Ovary (tissue), 9 donors: ENCODE measurements around the gene PRDX6. TPM values are rescaled to one million over a fixed set of nuclear protein-coding genes. Genes with fewer than 3 reads are reported as not detected.

Experiments
- DNase-seq, 5 donors: peaks; one replicate each; pipeline ENCODE4 v3.0.0-alpha.2; 2019 to 2020
- H3K27ac ChIP-seq, 2 donors: fragments of 200-600 bp; one replicate each; pipeline versions ENCODE4 v1.5.1 to v1.8.0; 2019 to 2022
- H3K27me3 ChIP-seq: fragments of 200-600 bp; one replicate; pipeline ENCODE4 v1.8.0; 2022
- H3K36me3 ChIP-seq: fragments of 200-600 bp; sonication (generic); one replicate; pipeline ENCODE4 v1.5.1; 2019
- H3K4me1 ChIP-seq: one replicate; pipeline ENCODE4 v1.8.1; 2013; ENCODE audit warnings: mild to moderate bottlenecking, moderate library complexity; ENCODE audit not compliant: insufficient read depth
- H3K4me3 ChIP-seq: fragments of 200-600 bp; sonication (generic); one replicate; pipeline ENCODE4 v1.5.1; 2017
- H3K9me3 ChIP-seq, 2 donors: fragments of 200-600 bp in 1 of 2; sonication (generic) in 1 of 2; one replicate each; pipeline versions ENCODE4 v1.5.1 to v1.8.1; 2013 to 2019; ENCODE audit warnings: mild to moderate bottlenecking in 1 of 2, moderate library complexity in 1 of 2
- CTCF ChIP-seq, 3 donors: fragments of 450-650 bp in 2 of 3; fragments of 200-600 bp in 1 of 3; IDR thresholded peaks; one replicate each; pipeline versions ENCODE4 v1.5.1 to v1.8.0; 2016 to 2022; ENCODE audit warnings: antibody characterized with exemption in 3 of 3, mild to moderate bottlenecking in 1 of 3
- EP300 ChIP-seq: sonication (generic); formaldehyde crosslinking; IDR thresholded peaks from one replicate; pipeline ENCODE4 v1.6.1; 2017; ENCODE audit warnings: antibody characterized with exemption
- POLR2A ChIP-seq: fragments of 450-650 bp; IDR thresholded peaks from one replicate; pipeline ENCODE4 v1.6.1; 2017; ENCODE audit warnings: antibody characterized with exemption, mild to moderate bottlenecking, moderate library complexity
- WGBS, 3 donors: extraction: QIAGEN DNeasy Blood & Tissue Kit in 1 of 3; methylation state at CpG; one replicate each; pipeline versions ENCODE4 v1.1.5 to v1.1.7; 2013 to 2017; 5-methylcytosine and 5-hydroxymethylcytosine counted together
- intact Hi-C, 4 donors: fragments of 100-400 bp; cut with DNase I; formaldehyde crosslinking; loops; one replicate each; pipeline versions ENCODE4 v1.11.0 to v1.15.1; 2022 to 2023
- polyA plus RNA-seq, 2 donors: library from polyadenylated mRNA; stranded (reverse); fragments of 200-250 nt in 1 of 2; fragments of 350-450 nt in 1 of 2; fragmentation: Illumina TruSeq in 1 of 2; extraction: RNeasy Lipid Tissue Mini Kit (QIAGEN cat#74804) in 1 of 2; gene quantifications; one replicate each; pipeline ENCODE4 v1.2.3, GENCODE V29; 2013 to 2014
- total RNA-seq, 7 donors: library from RNA; depleted of rRNA in 2 of 7; stranded (reverse); fragments of >200 nt in 2 of 7; fragmentation: NEBNext Ultra II Directional in 3 of 7; extraction: Animal tissue kit (Norgen Biotek cat#: 25700) in 3 of 7; gene quantifications; one replicate each; pipeline versions ENCODE4 v1.1.0 to v1.2.4, GENCODE V29; 2016 to 2023
- donor health status: DM: no; HTN: no; CAD: no; lungs with moderate emphysema.
- donor health status: DM: no; HTN: no; CAD: no.
- donor health status: Bipolar disorder and iron deficiency.
- donor health status: DM: yes; HTN: yes; CAD: no.
- donor health status: DM: no; HTN: no; CAD: no.
- donor health status: DM: yes; HTN: yes; CAD: no.

The PRDX6 gene
- total and polyA plus RNA-seq, 9 donors: 111 to 278 (median 198) TPM

DNA sequence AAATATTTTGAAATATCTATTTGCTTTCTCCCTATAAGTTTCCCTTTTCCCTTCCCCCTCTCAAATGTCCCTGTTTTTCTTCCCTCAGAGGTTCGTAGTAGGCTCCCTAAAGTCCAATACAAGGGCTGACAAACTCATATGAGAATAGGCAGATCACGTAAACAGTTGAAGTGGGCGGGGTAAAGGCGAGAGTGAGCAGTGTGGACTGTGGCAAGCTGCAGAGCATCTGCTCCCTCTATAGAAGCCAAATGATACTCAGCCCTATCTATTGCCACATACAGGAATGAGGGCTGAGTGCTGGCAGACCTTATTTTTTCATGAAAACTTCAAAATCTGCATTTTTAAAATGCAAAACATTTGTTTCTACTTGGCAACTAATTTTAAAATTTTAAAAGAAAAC, 26.3 kb downstream of the PRDX6 start:
- DNase-seq: no peak
- 37 to 57% (median 38%) methylated on average over 4 of the region's 4 CpGs for WGBS, 3 donors
- Histone ChIP-seq H3K36me3 (no peaks in the 10 kb centered on the region), H3K27me3 (no peaks in the 10 kb centered on the region), H3K9me3 (no peaks in the 10 kb centered on the region), H3K4me1 (no peaks in the 10 kb centered on the region), H3K27ac (no peak overlapping the region), H3K4me3 (no peak overlapping the region)
- no peak for TF ChIP-seq POLR2A
- no peak for TF ChIP-seq EP300
- no peak for TF ChIP-seq CTCF (IDR thresholded peaks at IDR 0.05)
- intact Hi-C loops: no loop called here

DNA sequence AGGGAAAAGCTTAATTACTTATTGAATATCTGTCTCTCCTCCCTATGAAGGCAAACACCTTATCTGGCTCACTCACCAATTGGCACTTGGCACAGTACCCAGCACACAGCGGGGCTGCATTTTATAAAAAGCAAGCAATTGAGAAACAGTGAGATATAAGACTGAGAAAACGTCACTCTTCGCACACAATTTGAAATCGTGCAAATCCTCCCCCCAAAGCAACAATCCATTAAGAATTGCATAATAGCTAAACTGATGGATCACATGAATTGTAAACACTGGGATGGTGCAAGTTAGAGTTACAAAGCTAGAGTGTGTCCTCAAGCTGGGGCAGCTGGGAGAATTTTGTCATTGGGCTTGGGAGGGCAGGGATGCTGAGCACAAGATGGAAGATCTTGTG, 27.1 kb downstream of the PRDX6 start:
- Histone ChIP-seq H3K36me3 (no peaks in the 10 kb centered on the region), H3K4me1 (no peaks in the 10 kb centered on the region), H3K27me3 (no peaks in the 10 kb centered on the region), H3K9me3 (no peaks in the 10 kb centered on the region), H3K27ac (no peak overlapping the region), H3K4me3 (no peak overlapping the region)
- no peak for DNase-seq
- TF ChIP-seq EP300 (no peak), CTCF (IDR thresholded peaks at IDR 0.05) (no peak), POLR2A (no peak)
- intact Hi-C loops: no loop called here
- WGBS, 3 donors: 87 to 93% (median 89%) methylated on average over 4 of the region's 4 CpGs

GRCh38 chr1:173505391-173505790, 28.3 kb downstream of the PRDX6 start:
- DNase-seq: no peak
- Histone ChIP-seq H3K9me3 (no peaks in the 10 kb centered on the region), H3K4me1 (no peaks in the 10 kb centered on the region), H3K36me3 (no peaks in the 10 kb centered on the region), H3K4me3 (no peak overlapping the region), H3K27ac (no peak overlapping the region), H3K27me3 (no peaks in the 10 kb centered on the region)
- intact Hi-C loops: no loop called here
- TF ChIP-seq POLR2A (no peak), CTCF (IDR thresholded peaks at IDR 0.05) (no peak), EP300 (no peak)

DNA sequence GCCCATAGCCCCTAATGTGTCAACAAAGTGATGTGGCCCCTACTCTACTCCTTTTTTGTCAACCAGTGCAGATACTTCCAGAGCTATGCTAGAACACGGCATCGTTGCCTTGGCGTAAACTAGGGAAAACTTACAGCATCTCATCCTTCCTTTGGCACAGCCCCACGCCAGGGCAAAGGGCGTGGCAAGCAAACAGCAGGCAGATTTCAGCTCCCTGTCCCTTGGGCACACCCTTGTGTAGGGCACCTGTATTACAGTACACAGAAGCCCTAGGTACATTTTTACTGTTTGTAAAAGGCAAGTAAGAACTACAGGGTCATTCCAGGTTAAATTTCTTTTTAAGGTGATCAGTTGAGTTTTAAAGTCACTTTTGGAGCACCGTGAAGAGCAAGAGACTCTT, 29.3 kb downstream of the PRDX6 start:
- H3K9me3 ChIP-seq: no peaks in the 10 kb centered on the region
- no peak overlapping the region for H3K27ac ChIP-seq
- DNase-seq: no peak
- intact Hi-C loops: no loop called here
- H3K4me3 ChIP-seq: no peak overlapping the region
- TF ChIP-seq CTCF (IDR thresholded peaks at IDR 0.05) (no peak), EP300 (no peak), POLR2A (no peak)
- no peaks in the 10 kb centered on the region for H3K4me1 ChIP-seq
- 76 to 91% (median 90%) methylated on average over 6 of the region's 6 CpGs for WGBS, 3 donors
- no peaks in the 10 kb centered on the region for H3K27me3 ChIP-seq
- H3K36me3 ChIP-seq: no peaks in the 10 kb centered on the region
